H7 (cell line): ENCODE results near the gene NANOGP8. TPM values are rescaled to one million over a fixed set of nuclear protein-coding genes. Genes with fewer than 3 reads are reported as not detected.

Source experiments
- DNase-seq: peaks from one replicate; pipeline ENCODE4 v3.0.0; 2012
- H3K27me3 ChIP-seq: 2 replicates; pipeline ENCODE4 v1.6.0; 2011; ENCODE audit warnings: mild to moderate bottlenecking, low read length; ENCODE audit not compliant: control insufficient read depth, insufficient read depth
- H3K36me3 ChIP-seq: replicated peaks from 2 replicates; pipeline ENCODE4 v1.5.1; 2011; ENCODE audit warnings: low read length; ENCODE audit not compliant: control insufficient read depth, insufficient read depth
- H3K4me3 ChIP-seq: 2 replicates; pipeline ENCODE4 v1.5.1; 2011; ENCODE audit warnings: low read depth, mild to moderate bottlenecking, control low read depth, low read length, moderate library complexity; ENCODE audit not compliant: insufficient read depth
- total RNA-seq: library from RNA; depleted of rRNA; stranded (reverse); fragments of >200 nt; shearing (Covaris generic); gene quantifications from 2 replicates; pipeline ENCODE4 v1.2.3, GENCODE V29; 2014; rRNA removed

NANOGP8 gene
- total RNA-seq, 1 experiment from 2014 or later = 221 TPM

GRCh38 chr15:35060591-35060990 is 24.5 kb downstream of the NANOGP8 start:
- no peak for DNase-seq
- Histone ChIP-seq H3K4me3 (no peak overlapping the region), H3K27me3 (no peaks in the 10 kb centered on the region)

GRCh38 chr15:35058534-35059054 is 26.5 kb downstream of the NANOGP8 start:
- no peak for DNase-seq

More at GRCh38 chr15:35060591-35060990, 24.5 kb downstream of the NANOGP8 start:
- no peaks in the 10 kb centered on the region for H3K36me3 ChIP-seq

DNA sequence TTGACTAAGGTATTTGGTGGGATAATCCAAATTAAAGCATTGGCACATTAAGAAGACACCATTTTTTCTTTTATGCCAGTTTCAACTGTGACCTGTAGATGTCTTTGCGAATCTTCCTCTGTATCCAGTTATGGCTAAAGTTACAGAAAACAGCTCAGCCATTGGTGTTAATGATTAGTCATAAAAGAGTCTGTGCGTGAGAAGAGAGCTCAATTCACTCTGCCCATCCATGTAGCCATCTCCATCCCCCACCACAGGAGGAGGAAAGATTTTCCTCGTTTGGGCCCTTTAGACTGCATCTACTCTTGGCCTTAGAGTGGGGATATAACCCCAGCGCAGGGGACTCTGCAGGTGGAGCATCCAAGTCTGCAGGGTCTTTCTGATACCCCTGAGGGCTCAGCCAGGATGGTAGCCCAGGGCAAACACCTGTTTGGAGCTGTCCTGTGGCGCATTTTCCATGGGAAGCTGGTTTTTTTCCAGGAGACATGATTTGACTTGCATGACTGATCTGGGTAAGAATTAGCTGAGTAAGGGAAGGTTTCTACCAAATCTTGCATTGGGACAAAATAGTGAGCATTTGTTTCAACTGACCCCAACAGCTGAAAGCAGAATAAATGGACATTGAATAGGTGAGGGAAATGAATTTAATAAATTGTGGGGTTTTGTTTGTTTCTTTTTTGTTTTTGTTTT is 29.5 kb downstream of the NANOGP8 start:
- Histone ChIP-seq H3K4me3 (no peak overlapping the region), H3K27me3 (no peaks in the 10 kb centered on the region), H3K36me3 (no peaks in the 10 kb centered on the region)
- no peak for DNase-seq

More at GRCh38 chr15:35058534-35059054, 26.5 kb downstream of the NANOGP8 start:
- H3K4me3 ChIP-seq = no peak overlapping the region
- H3K27me3 ChIP-seq = no peaks in the 10 kb centered on the region
- H3K36me3 ChIP-seq = no peaks in the 10 kb centered on the region

DNA sequence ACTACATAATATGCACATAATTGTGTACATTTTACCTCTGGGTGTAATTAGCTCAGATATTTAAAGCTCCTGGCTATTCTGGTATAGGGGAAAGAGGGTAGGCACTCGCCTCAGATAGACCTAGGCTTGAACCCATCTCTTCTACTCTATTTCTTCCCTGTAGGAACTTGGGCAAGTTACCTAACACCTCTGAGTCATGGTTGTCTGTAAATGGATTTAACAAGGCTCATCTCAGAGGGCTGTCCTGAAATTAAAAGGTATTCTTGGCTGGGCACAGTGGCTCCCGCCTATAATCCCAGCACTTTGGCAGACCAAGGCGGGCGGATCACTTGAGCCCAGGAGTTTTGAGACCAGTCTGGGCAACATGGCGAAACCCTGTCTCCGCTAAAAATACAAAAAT is 30.7 kb downstream of the NANOGP8 start:
- H3K36me3 ChIP-seq = no peaks in the 10 kb centered on the region
- H3K27me3 ChIP-seq = no peaks in the 10 kb centered on the region
- no peak for DNase-seq
- H3K4me3 ChIP-seq = no peak overlapping the region

GRCh38 chr15:35047996-35048395 is 37.1 kb downstream of the NANOGP8 start:
- DNase-seq = no peak
- Histone ChIP-seq H3K27me3 (no peaks in the 10 kb centered on the region), H3K36me3 (no peaks in the 10 kb centered on the region)

GRCh38 chr15:35047528-35047927 is 37.6 kb downstream of the NANOGP8 start:
- Histone ChIP-seq H3K27me3 (no peaks in the 10 kb centered on the region), H3K4me3 (no peak overlapping the region), H3K36me3 (no peaks in the 10 kb centered on the region)
- DNase-seq = no peak

More at GRCh38 chr15:35047996-35048395, 37.1 kb downstream of the NANOGP8 start:
- H3K4me3 ChIP-seq = no peak overlapping the region

DNA sequence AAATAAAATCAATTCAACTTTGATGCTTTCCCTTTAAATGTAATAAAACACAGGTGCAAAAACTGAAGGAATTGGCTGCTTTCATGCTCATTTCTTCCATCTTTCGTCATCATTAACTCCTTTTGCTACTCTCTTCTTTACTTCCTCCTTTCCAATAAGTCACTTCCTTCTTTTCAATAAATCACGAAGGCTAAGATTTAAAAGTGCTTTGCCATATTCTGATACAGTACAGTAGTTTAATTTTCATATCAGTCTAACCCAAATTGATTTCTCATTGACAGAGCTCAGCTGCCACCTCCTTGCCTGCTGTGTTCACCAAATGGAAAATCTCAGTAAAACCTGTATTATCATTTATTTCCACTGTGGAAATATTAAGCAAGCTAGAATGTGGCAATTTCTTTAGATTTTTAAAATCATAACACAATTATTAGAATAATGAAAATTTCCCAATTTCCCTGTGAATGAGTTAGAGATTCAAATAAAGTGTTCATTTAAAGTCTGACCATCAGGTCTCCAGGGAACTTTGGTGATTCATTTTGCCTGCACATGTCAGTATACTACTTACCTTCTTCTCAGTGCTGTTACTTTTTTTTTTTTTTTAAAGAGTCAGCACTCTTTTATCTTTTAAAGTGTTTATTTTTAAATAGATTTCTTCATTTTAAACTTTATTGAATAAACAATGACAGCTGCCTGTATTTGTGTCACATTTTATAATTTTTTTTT is 41.6 kb downstream of the NANOGP8 start:
- DNase-seq = no peak
- H3K27me3 ChIP-seq = no peaks in the 10 kb centered on the region
- no peak overlapping the region for H3K4me3 ChIP-seq
- H3K36me3 ChIP-seq = no peaks in the 10 kb centered on the region

- no peaks in the 10 kb centered on the region for H3K36me3 ChIP-seq
- DNase-seq = no peak
Observed at GRCh38 chr15:35040339-35041255, 44.5 kb downstream of the NANOGP8 start.

GRCh38 chr15:35038626-35039451 is 46.3 kb downstream of the NANOGP8 start:
- DNase-seq = no peak
- H3K36me3 ChIP-seq = no peaks in the 10 kb centered on the region

More at GRCh38 chr15:35040339-35041255, 44.5 kb downstream of the NANOGP8 start:
- Histone ChIP-seq H3K27me3 (no peaks in the 10 kb centered on the region), H3K4me3 (no peak overlapping the region)

More at GRCh38 chr15:35038626-35039451, 46.3 kb downstream of the NANOGP8 start:
- Histone ChIP-seq H3K4me3 (no peak overlapping the region), H3K27me3 (no peaks in the 10 kb centered on the region)

Other genes starting within 250 kb of the NANOGP8 start
- gene AQR, start 115.6 kb downstream of the NANOGP8 start, total RNA-seq = 36.9 and 55.1 TPM in 2 replicates
- gene ZNF770, start 97.0 kb downstream of the NANOGP8 start, total RNA-seq = 45.7 and 71.5 TPM in 2 replicates